BE2C (cell line): ENCODE measurements around the gene TPST1.

Experiments
- DNase-seq: peaks from one replicate; pipeline ENCODE4 v3.0.0-alpha.2; 2020
- H3K27me3 ChIP-seq: fragments of 250-450 bp; sonication (Bioruptor Pico); 2 replicates; pipeline ENCODE4 v1.5.1; 2020; ENCODE audit warnings: mild to moderate bottlenecking
- H3K36me3 ChIP-seq: fragments of 250-450 bp; sonication (Bioruptor Pico); 2 replicates; pipeline ENCODE4 v1.5.1; 2020; ENCODE audit warnings: mild to moderate bottlenecking
- H3K4me1 ChIP-seq: fragments of 250-450 bp; sonication (Bioruptor Pico); 2 replicates; pipeline ENCODE4 v1.5.1; 2020
- H3K4me3 ChIP-seq: 2 replicates; pipeline ENCODE4 v1.5.1; 2011; ENCODE audit warnings: low read depth, low read length
- H3K9me3 ChIP-seq: fragments of 250-450 bp; sonication (Bioruptor Pico); 2 replicates; pipeline ENCODE4 v1.5.1; 2020
- CTCF ChIP-seq: IDR thresholded peaks from 2 replicates; pipeline ENCODE4 v1.5.1; 2012; ENCODE audit warnings: mild to moderate bottlenecking, low read depth, low read length

The TPST1 gene

GRCh38 chr7:66330961-66331360 lies 125.8 kb downstream of the TPST1 start:
- no peak for TF ChIP-seq CTCF
- no peaks in the 10 kb centered on the region for H3K9me3 ChIP-seq
- no peak overlapping the region for H3K4me3 ChIP-seq
- no peaks in the 10 kb centered on the region for H3K36me3 ChIP-seq
- DNase-seq = peak; percentile 53
- peaks cover 17% of the 10 kb centered on the region for H3K4me1 ChIP-seq
- no peaks in the 10 kb centered on the region for H3K27me3 ChIP-seq

- no peak for DNase-seq
- no peak for TF ChIP-seq CTCF
- Histone ChIP-seq H3K4me3 (no peak overlapping the region), H3K27me3 (no peaks in the 10 kb centered on the region), H3K9me3 (no peaks in the 10 kb centered on the region), H3K36me3 (no peaks in the 10 kb centered on the region), H3K4me1 (peaks cover 10% of the 10 kb centered on the region)
Observed at GRCh38 chr7:66331883-66332282, 126.7 kb downstream of the TPST1 start.

- no peak for TF ChIP-seq CTCF
- Histone ChIP-seq H3K4me3 (no peak overlapping the region), H3K4me1 (peaks cover 5% of the 10 kb centered on the region; the same call in 1 of the 2 replicates), H3K36me3 (no peaks in the 10 kb centered on the region), H3K27me3 (no peaks in the 10 kb centered on the region), H3K9me3 (no peaks in the 10 kb centered on the region)
- DNase-seq = no peak
Observed at GRCh38 chr7:66333443-66333842, 128.3 kb downstream of the TPST1 start.

- DNase-seq = no peak
- H3K4me3 ChIP-seq = no peak overlapping the region
- no peaks in the 10 kb centered on the region for H3K9me3 ChIP-seq
- H3K27me3 ChIP-seq = no peaks in the 10 kb centered on the region
- peaks cover 5% of the 10 kb centered on the region; the same call in 1 of the 2 replicates for H3K4me1 ChIP-seq
- TF ChIP-seq CTCF = no peak
- H3K36me3 ChIP-seq = no peaks in the 10 kb centered on the region
Observed at GRCh38 chr7:66335318-66335717, 130.2 kb downstream of the TPST1 start.

- Histone ChIP-seq H3K36me3 (no peaks in the 10 kb centered on the region), H3K4me3 (no peak overlapping the region), H3K9me3 (no peaks in the 10 kb centered on the region), H3K27me3 (no peaks in the 10 kb centered on the region), H3K4me1 (no peaks in the 10 kb centered on the region)
- TF ChIP-seq CTCF = no peak
- no peak for DNase-seq
Observed at GRCh38 chr7:66336760-66337159, 131.6 kb downstream of the TPST1 start.

- TF ChIP-seq CTCF = no peak
- Histone ChIP-seq H3K27me3 (no peaks in the 10 kb centered on the region), H3K9me3 (no peaks in the 10 kb centered on the region), H3K4me1 (no peaks in the 10 kb centered on the region), H3K4me3 (no peak overlapping the region), H3K36me3 (no peaks in the 10 kb centered on the region)
- no peak for DNase-seq
Observed at GRCh38 chr7:66339141-66339540, 134.0 kb downstream of the TPST1 start.
